HEK293T (cell line): ENCODE data around the gene PLA1A.

Experiments used
- BHLHE40 ChIP-seq: fragments of 450-650 bp; IDR thresholded peaks from 2 replicates; pipeline ENCODE4 v1.6.1; 2016; ENCODE audit warnings: mild to moderate bottlenecking, moderate library complexity, borderline replicate concordance
- FOXA1 ChIP-seq: fragments of 450-650 bp; IDR thresholded peaks from 2 replicates; pipeline ENCODE4 v1.6.1; 2016; ENCODE audit warnings: mild to moderate bottlenecking
- FOXK2 ChIP-seq: fragments of 450-650 bp; IDR thresholded peaks from 2 replicates; pipeline ENCODE4 v1.6.1; 2016; ENCODE audit warnings: mild to moderate bottlenecking
- HDGF ChIP-seq: fragments of 450-650 bp; IDR thresholded peaks from 2 replicates; pipeline ENCODE4 v1.6.1; 2017; ENCODE audit warnings: antibody characterized with exemption, borderline replicate concordance
- LEF1 ChIP-seq: fragments of 450-650 bp; IDR thresholded peaks from 2 replicates; pipeline ENCODE4 v1.6.1; 2017; ENCODE audit warnings: mild to moderate bottlenecking, borderline replicate concordance
- NFRKB ChIP-seq: fragments of 450-650 bp; IDR thresholded peaks from 2 replicates; pipeline ENCODE4 v1.6.1; 2016; ENCODE audit warnings: mild to moderate bottlenecking, moderate library complexity
- SP1 ChIP-seq: fragments of 450-650 bp; IDR thresholded peaks from 2 replicates; pipeline ENCODE4 v1.6.1; 2017
- SUZ12 ChIP-seq: fragments of 450-650 bp; IDR thresholded peaks from 2 replicates; pipeline ENCODE4 v1.6.1; 2016; ENCODE audit warnings: mild to moderate bottlenecking
- TARDBP ChIP-seq: fragments of 450-650 bp; IDR thresholded peaks from 2 replicates; pipeline ENCODE4 v1.6.1; 2016

DNA sequence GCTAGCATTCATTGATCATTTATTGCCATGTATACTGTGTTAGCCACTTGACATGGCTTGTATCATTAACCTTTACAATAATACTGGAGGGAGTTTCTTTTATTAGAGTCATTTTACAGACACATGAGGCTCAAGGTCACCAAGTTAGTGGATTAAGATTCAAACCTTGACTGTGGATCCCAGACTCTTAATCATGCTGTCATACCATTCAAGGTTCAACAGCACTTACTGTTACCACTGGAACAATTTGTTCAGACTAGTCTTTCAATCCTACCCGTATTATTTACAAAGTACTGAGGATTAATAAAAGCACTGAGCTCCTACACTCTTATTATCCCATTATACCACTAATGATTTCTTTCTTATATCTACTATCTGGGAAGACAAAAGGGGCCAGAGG lies 78.3 kb downstream of the PLA1A start:
- TF ChIP-seq BHLHE40, result no peak
- TF ChIP-seq TARDBP, result no peak
- no peak for TF ChIP-seq HDGF
- TF ChIP-seq FOXK2, result no peak
- TF ChIP-seq FOXA1, result no peak
- TF ChIP-seq NFRKB, result no peak
- no peak for TF ChIP-seq SP1
- TF ChIP-seq LEF1, result no peak
- TF ChIP-seq SUZ12, result no peak
